EH (cell line): ENCODE measurements around the gene PLD4.
"Not testable (repeated sequence)": the region's sequence is repeated elsewhere in the genome, so short reads cannot be mapped to it uniquely, and the experiment has no call there.

Experiments
- DNase-seq: peaks from one replicate; pipeline ENCODE4 v3.0.0-alpha.2; 2015; ENCODE audit warnings: low read depth

PLD4 gene

GRCh38 chr14:104886690-104887622 is 37.7 kb upstream of the PLD4 start:
- DNase-seq: no peak

GRCh38 chr14:104887623-104888488 is 36.8 kb upstream of the PLD4 start:
- DNase-seq: no peak

- DNase-seq: no peak
Measured at GRCh38 chr14:104888489-104889374, 35.9 kb upstream of the PLD4 start.

GRCh38 chr14:104889375-104889757 is 35.3 kb upstream of the PLD4 start:
- no peak for DNase-seq

GRCh38 chr14:104890292-104890691 is 34.4 kb upstream of the PLD4 start:
- not testable (repeated sequence) for DNase-seq

GRCh38 chr14:104891121-104891551 is 33.5 kb upstream of the PLD4 start:
- no peak for DNase-seq

GRCh38 chr14:104891664-104892530 is 32.8 kb upstream of the PLD4 start:
- DNase-seq: no peak

- DNase-seq: no peak
Measured at GRCh38 chr14:104892531-104893434, 31.9 kb upstream of the PLD4 start.

GRCh38 chr14:104893435-104894207 is 31.1 kb upstream of the PLD4 start:
- no peak for DNase-seq

GRCh38 chr14:104894331-104895206 is 30.1 kb upstream of the PLD4 start:
- DNase-seq: no peak

- no peak for DNase-seq
Measured at GRCh38 chr14:104895207-104895785, 29.4 kb upstream of the PLD4 start.

- no peak for DNase-seq
Measured at GRCh38 chr14:104895786-104896661, 28.7 kb upstream of the PLD4 start.

GRCh38 chr14:104897330-104898194 is 27.1 kb upstream of the PLD4 start:
- DNase-seq: no peak

GRCh38 chr14:104898195-104898558 is 26.5 kb upstream of the PLD4 start:
- DNase-seq: no peak

GRCh38 chr14:104898870-104899510 is 25.7 kb upstream of the PLD4 start:
- DNase-seq: no peak
